Osteoblast (primary cell): Measurements from ENCODE around the gene SRSF8. TPM values are rescaled to one million over a fixed set of nuclear protein-coding genes. Genes with fewer than 3 reads are reported as not detected.

Experiments used
- DNase-seq: peaks from one replicate; pipeline ENCODE4 v3.0.0; 2011; ENCODE audit warnings: low spot score, mixed read lengths; ENCODE audit not compliant: insufficient read length; ENCODE audit errors: missing footprints
- H2AFZ ChIP-seq: 2 replicates; pipeline ENCODE4 v1.6.0; 2011; ENCODE audit warnings: mild to moderate bottlenecking, low read length
- H3K27ac ChIP-seq: 2 replicates; pipeline ENCODE4 v1.5.1; 2011; ENCODE audit warnings: mild to moderate bottlenecking, low read depth, low read length, moderate library complexity
- H3K27me3 ChIP-seq: 2 replicates; pipeline ENCODE4 v1.6.0; 2012; ENCODE audit warnings: mild to moderate bottlenecking, control low read depth, inconsistent platforms, low read length, moderate library complexity; ENCODE audit not compliant: insufficient read depth
- H3K36me3 ChIP-seq: 2 replicates; pipeline ENCODE4 v1.5.1; 2011; ENCODE audit warnings: mild to moderate bottlenecking, low read length, control low read depth, moderate library complexity; ENCODE audit not compliant: insufficient read depth
- H3K4me1 ChIP-seq: 2 replicates; pipeline ENCODE4 v1.5.1; 2011; ENCODE audit warnings: mild to moderate bottlenecking, low read length, control low read depth, moderate library complexity; ENCODE audit not compliant: insufficient read depth
- H3K4me2 ChIP-seq: 2 replicates; pipeline ENCODE4 v1.6.0; 2011; ENCODE audit warnings: mild to moderate bottlenecking, low read length; ENCODE audit not compliant: insufficient read depth
- H3K4me3 ChIP-seq: fragments of 200-600 bp; sonication (generic); 3 replicates; pipeline ENCODE4 v1.5.1; 2012; ENCODE audit warnings: mild to moderate bottlenecking, low read length, inconsistent platforms; ENCODE audit not compliant: insufficient read depth
- H3K79me2 ChIP-seq: 2 replicates; pipeline ENCODE4 v1.6.0; 2012; ENCODE audit warnings: mild to moderate bottlenecking, low read length, control low read depth, inconsistent platforms; ENCODE audit not compliant: insufficient read depth
- H3K9me3 ChIP-seq: 2 replicates; pipeline ENCODE4 v1.5.1; 2011; ENCODE audit warnings: low read depth, low read length, control low read depth
- H4K20me1 ChIP-seq: 2 replicates; pipeline ENCODE4 v1.6.0; 2012; ENCODE audit warnings: mild to moderate bottlenecking, low read length, control low read depth; ENCODE audit not compliant: insufficient read depth
- total RNA-seq: library from RNA; depleted of rRNA; stranded (reverse); fragments of >200 nt; gene quantifications from 2 replicates; pipeline ENCODE4 v1.2.3, GENCODE V29; 2012
- TF ChIP-seq, protein P1 (sequence below): IDR thresholded peaks from 2 replicates; pipeline ENCODE4 v1.5.1; 2011; ENCODE audit warnings: mild to moderate bottlenecking, low read depth, low read length, moderate library complexity; ENCODE audit errors: extremely low read depth

Gene SRSF8
- total RNA-seq, 1 donor, result 20.6 TPM

DNA sequence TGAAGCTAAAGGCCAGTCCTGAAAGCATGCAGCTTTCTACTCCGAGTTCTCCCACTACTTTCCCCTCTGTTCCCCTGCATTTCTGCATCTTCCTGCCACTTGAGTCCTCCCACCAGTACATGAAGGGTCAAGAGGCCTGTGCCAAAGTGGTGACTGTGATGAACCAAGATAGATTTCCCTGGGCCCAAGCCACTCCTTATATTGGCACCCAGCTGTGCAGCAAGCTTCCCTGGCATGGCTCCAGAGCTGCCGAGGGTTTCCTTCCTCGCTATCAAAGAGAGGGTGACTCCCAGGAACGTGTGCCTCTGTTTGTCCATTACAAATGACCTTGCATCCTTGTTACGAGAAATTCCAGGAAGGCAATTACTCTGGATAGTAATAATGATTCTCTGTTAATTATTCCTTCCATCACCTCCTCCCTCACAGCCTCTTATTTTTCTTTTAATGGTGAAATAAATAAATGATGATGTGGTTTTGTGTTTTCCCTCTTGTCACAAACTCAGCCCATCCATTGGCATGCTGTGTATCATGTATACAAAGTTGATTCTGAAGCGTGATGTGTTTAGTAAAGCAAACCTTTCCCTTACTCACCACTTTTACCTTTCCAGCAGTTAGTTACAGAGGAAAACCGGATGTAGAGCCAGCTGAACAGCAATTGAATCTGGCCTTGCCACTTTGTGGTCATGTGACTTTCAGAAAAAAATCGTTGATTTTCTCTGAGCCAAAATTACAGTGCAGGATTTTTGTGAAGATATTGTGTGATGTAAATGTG lies 8.3 kb downstream of the SRSF8 start:
- H3K4me1 ChIP-seq, result peaks cover 21% of the 10 kb centered on the region
- DNase-seq, result no peak
- H4K20me1 ChIP-seq, result no peaks in the 10 kb centered on the region
- peaks cover 3% of the 10 kb centered on the region for H3K79me2 ChIP-seq
- no peaks in the 10 kb centered on the region for H3K36me3 ChIP-seq
- H2AFZ ChIP-seq, result no peak overlapping the region
- no peak overlapping the region for H3K4me3 ChIP-seq
- no peaks in the 10 kb centered on the region for H3K9me3 ChIP-seq
- TF ChIP-seq, protein P1, sequence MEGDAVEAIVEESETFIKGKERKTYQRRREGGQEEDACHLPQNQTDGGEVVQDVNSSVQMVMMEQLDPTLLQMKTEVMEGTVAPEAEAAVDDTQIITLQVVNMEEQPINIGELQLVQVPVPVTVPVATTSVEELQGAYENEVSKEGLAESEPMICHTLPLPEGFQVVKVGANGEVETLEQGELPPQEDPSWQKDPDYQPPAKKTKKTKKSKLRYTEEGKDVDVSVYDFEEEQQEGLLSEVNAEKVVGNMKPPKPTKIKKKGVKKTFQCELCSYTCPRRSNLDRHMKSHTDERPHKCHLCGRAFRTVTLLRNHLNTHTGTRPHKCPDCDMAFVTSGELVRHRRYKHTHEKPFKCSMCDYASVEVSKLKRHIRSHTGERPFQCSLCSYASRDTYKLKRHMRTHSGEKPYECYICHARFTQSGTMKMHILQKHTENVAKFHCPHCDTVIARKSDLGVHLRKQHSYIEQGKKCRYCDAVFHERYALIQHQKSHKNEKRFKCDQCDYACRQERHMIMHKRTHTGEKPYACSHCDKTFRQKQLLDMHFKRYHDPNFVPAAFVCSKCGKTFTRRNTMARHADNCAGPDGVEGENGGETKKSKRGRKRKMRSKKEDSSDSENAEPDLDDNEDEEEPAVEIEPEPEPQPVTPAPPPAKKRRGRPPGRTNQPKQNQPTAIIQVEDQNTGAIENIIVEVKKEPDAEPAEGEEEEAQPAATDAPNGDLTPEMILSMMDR, result no peak
- H3K27me3 ChIP-seq, result no peaks in the 10 kb centered on the region
- no peak overlapping the region for H3K27ac ChIP-seq
- H3K4me2 ChIP-seq, result no peak overlapping the region

DNA sequence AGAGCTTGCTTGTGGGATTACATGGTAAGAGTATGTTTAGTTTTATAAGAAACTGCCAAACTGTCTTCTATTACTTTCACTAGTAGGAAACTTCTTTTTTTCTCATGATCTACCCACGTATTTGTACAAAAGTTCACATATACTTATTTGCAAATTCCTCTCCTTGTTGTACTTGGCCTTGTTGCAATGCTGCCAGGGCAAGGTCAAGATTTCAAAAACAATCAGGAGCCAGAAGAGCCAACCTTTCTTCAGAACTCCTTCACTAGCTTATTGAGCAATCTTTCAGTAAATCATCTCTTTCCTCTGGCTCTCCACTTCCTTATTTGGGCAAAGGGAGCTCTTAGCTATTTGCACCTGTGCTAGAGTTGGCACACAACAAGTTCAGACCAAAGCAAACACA lies 9.7 kb downstream of the SRSF8 start:
- TF ChIP-seq, protein P1, result no peak
- peak overlapping the region; percentile 15 for H3K4me3 ChIP-seq
- H3K36me3 ChIP-seq, result no peaks in the 10 kb centered on the region
- H2AFZ ChIP-seq, result no peak overlapping the region
- H3K4me1 ChIP-seq, result peaks cover 21% of the 10 kb centered on the region
- peak overlapping the region; percentile 43 for H3K27ac ChIP-seq
- peak; percentile 69 for DNase-seq
- H3K4me2 ChIP-seq, result peak overlapping the region; percentile 48
- H4K20me1 ChIP-seq, result no peaks in the 10 kb centered on the region
- H3K9me3 ChIP-seq, result no peaks in the 10 kb centered on the region
- no peaks in the 10 kb centered on the region for H3K79me2 ChIP-seq
- H3K27me3 ChIP-seq, result no peaks in the 10 kb centered on the region

DNA sequence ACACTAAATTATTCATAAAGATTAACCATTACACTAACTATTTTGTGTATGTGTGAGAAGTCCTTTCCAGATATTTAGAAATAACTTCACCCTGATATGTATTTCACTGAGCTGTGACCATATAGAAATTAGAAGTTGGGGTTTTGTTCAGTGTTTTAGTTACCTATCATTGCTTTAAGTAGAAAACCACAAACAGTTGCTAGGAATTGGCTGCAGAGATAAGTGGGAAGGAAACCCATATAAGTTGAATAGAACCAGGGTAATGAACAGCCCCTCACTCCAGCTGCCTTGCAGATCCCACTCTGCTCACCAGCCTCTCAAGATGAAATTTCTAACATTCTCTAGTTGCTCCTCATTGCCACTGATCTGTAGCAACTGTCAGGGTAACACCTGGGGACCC lies 10.3 kb downstream of the SRSF8 start:
- Histone ChIP-seq H3K9me3 (no peaks in the 10 kb centered on the region), H3K79me2 (no peaks in the 10 kb centered on the region), H3K27ac (no peak overlapping the region), H3K4me3 (no peak overlapping the region), H3K4me2 (no peak overlapping the region), H3K36me3 (no peaks in the 10 kb centered on the region), H3K4me1 (peaks cover 23% of the 10 kb centered on the region), H3K27me3 (no peaks in the 10 kb centered on the region), H4K20me1 (no peaks in the 10 kb centered on the region), H2AFZ (no peak overlapping the region)
- TF ChIP-seq, protein P1, result no peak
- DNase-seq, result no peak

DNA sequence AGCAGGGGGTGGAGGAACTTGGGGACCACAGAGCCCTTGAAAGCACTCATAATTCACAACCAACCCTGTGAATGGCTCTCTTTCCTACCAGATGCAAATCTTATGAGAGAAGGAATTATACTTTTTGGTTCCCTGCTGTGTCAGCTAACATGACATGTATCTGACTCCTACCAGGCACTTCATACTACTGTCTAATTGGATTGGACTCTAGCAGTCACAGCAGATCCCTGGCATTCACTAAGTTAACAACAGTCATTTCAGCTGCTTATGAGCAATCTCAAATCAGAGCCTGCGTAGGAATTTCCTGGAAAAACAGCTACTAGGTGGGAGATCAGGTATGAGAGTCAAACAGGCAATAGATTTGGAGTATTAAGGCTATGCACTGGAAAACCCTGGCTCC lies 11.8 kb downstream of the SRSF8 start:
- no peak overlapping the region for H3K27ac ChIP-seq
- TF ChIP-seq, protein P1, result no peak
- no peak overlapping the region for H3K4me2 ChIP-seq
- no peak overlapping the region for H3K4me3 ChIP-seq
- no peak for DNase-seq
- H3K79me2 ChIP-seq, result no peaks in the 10 kb centered on the region
- no peaks in the 10 kb centered on the region for H3K9me3 ChIP-seq
- H3K27me3 ChIP-seq, result no peaks in the 10 kb centered on the region
- peaks cover 23% of the 10 kb centered on the region for H3K4me1 ChIP-seq
- no peak overlapping the region for H2AFZ ChIP-seq
- no peaks in the 10 kb centered on the region for H3K36me3 ChIP-seq
- H4K20me1 ChIP-seq, result no peaks in the 10 kb centered on the region
